ENCODE results near the gene LCE1C. TPM values are rescaled to one million over a fixed set of nuclear protein-coding genes. Genes with fewer than 3 reads are reported as not detected.
A peak's percentile ranks its signal among the peaks of the same experiment; 100 is the strongest.

Gene LCE1C, protein sequence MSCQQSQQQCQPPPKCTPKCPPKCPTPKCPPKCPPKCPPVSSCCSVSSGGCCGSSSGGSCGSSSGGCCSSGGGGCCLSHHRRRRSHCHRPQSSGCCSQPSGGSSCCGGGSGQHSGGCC
- polyA plus RNA-seq (2014; cell fraction: cytosol; rRNA removed): not detected in 2 replicates
- not detected in 2 replicates for polyA plus RNA-seq (2014; cell fraction: nucleus; rRNA removed)

DNA sequence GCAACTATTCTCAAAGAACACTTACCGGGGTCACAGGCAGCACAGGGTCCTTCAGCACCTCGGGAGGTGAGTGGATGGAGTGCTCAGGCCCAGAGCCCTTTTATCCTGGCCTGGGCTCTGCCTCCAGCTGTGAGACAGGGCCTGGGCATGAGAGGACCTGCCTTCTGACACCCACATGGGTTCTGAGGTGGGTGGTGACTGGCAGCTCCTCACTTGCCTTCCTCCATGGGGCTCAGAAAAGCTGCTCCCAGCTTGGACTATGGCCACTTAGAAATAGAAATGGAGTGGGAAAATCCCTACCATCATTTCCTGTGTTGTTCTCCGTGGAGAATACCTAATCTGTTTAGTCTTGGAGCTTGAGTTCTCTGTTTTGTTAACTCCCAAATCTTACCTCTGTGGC, at the start of gene LCE1C:
Gene LCE1C (minus strand): TSS at position 76 of the 400 bp plus-strand sequence. CDS start 1,173 bp downstream, outside the sequence.
- no peak for DNase-seq (ENCODE audit: low spot score)

DNA sequence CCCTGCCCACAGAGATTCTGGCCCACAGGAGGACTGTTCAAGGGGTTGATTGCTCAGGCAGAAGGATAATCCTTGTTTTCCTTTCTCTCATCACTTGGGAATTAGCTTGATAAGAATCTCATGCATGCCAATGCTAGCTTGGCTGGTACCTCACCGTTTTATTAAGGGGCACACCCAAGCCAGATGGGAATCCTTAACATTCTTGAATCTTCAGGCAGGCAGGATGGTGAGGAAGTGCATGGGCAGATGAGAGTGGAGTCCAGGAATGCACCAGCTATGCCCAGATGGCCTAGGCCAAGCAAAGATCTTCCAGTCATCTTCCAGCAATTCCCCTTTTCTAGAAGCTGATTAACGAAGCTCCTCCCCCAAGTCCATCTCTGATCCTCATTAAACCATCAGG, 49.2 kb upstream of the LCE1C start:
- no peak for DNase-seq (ENCODE audit: low spot score)

DNA sequence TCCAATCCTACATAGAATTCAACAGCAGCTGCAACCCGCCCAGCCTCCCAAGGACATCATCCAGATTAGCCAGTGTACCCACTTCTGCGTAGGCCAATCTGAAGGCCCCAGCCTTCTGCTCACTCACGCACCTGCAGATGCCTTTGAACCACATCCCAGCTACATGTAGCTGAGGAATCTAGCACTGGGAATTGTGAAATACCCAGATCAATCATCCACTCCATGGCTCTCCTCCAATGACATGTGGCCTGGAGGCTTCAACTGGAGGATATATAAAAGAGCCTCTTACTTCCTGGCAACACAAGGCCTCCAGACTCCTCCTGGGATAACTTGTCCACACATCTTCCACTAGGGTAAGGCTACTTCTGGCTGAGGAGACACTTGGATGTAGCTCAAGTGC, 36.1 kb upstream of the LCE1C start, which contains the start of gene LCE6A:
Gene LCE6A (plus strand): TSS at position 301 of the 400 bp plus-strand sequence. CDS start 665 bp downstream, outside the sequence.
- no peak for DNase-seq (ENCODE audit: low spot score)

DNA sequence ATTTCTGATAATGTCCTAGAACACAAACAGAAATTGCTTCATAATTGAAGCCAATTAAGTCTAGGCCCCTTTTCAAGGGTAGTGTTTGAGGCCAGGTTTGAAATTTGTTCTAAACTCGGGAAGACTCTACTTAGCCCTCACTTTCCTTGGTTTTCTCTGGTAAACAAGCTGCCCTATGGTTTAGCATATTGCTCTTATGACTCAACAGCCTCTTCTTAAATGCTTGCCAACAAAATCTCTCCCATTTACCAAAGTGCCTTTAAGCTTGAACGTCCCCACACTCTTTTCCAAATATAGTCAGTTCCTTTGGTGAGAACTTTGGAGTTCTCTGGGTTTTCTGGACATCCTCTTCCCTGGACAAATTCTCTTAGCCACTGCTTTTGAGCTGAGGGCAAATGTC, 30.4 kb upstream of the LCE1C start:
- no peak for DNase-seq (ENCODE audit: low spot score)

DNA sequence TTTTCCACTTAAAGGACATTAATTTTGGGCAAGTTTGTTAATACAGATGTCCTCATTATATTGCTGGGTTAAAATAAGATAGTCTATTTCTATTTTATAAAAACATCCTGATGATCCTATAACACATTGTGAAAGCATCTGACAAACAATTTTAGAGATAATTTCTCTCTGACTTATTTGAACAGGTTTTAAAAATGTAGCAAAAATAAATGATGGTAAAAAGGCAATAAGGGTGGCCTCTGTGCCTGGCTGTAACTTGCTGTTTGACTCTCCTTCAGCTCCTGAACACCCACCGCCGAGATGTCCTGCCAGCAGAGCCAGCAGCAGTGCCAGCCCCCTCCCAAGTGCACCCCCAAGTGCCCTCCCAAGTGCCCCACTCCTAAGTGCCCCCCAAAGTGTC, 20.7 kb upstream of the LCE1C start, which contains the start of gene LCE1A:
Gene LCE1A (plus strand): TSS at position 301 of the 400 bp plus-strand sequence. CDS start 0 bp downstream, at position 301.
- DNase-seq (ENCODE audit: low spot score): no peak

DNA sequence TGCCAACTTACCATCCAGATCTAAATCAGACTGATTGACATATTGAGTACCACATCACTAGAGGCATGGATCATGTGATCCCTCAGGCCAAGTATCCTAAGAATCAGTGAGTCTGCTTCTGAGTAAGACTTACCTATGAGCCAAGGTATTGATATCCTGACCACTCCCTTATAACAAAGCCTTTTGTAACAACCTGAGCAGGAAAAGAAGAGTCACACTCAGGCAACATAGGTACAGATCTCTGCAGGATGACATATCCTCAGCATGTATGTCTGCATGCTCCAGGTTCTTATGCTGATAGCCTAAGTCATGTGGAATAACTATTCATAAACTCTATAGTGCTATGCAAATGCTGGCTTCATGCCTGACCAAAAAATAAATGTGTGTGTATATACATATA, 18.5 kb upstream of the LCE1C start:
- DNase-seq (ENCODE audit: low spot score): no peak

DNA sequence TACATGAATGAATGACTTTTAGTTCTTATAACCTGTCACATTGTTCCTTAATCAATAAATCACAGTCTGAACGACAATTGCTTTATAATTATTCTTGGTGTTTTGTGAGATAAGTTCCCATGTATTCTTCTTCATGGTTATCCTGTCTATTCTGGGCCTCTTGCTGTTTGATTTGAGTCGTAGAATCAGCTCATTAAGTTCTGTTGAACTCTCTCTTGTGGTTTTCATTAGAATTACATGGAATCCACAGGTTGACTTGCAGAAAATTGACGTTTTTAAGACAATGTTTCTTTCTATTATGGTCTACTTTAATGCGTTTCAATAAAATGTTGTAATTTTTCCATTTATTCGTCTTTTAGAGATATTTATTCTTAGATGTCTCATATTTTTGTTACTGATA, 16.8 kb upstream of the LCE1C start:
- DNase-seq (ENCODE audit: low spot score): no peak

DNA sequence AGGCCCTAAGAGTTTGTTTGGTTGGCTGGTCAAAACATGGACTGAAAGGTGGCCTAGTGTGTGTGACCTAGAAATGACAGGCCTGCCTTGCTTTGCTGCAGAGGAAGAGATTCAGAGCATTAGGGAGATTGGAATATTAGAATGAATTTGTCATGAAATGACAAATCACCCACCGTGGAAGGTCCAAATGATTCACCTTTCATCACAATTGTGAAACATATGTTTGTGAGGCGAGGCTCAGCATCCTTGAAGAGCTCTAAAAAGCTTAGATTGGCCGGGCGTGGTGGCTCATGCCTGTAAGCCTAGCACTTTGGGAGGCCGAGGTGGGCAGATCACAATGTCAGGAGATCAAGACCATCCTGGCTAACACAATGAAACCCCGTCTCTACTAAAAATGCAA, 10.9 kb upstream of the LCE1C start:
- no peak for DNase-seq (ENCODE audit: low spot score)

DNA sequence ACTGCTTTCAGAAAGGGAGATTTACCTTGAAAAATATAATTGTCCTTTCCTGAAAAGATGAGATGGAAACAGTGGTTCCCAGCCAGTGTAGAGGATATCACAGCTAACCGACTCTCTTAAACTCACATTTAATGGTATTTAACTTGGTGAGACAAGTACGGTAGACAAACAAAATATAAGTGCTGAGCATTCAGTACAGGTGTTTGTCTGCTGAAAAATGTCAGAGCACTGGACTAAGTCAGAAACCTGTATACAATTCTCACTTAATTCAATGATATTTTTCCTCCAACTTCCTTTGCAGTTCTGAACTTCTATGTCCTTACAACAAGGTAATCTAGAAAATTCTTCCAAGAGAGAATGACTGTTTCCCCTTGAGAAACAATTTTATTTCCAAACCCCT, 5.2 kb upstream of the LCE1C start, which contains the start of gene LCE1B:
Gene LCE1B (plus strand): TSS at position 301 of the 400 bp plus-strand sequence. CDS start 476 bp downstream, outside the sequence.
- DNase-seq (ENCODE audit: low spot score): no peak

DNA sequence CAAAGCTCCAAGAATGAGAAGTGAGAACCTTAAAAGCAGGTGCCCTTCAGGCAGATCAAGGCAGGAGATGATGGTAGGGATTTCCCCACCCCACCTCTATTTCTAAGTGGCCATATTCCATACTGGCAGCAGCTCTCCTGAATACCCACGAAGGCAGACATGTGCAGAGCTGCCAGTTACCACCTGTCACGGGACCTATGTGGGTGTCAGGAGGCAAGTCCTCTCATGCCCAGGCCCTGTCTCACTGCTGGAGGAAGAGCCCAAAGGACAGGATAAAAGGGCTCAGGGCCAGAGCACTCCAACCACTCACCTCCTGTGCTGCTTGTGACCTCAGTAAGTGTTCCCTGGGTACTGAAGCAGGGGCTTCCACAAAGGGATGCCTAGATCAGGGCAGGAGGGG, 4.6 kb upstream of the LCE1C start:
- DNase-seq (ENCODE audit: low spot score): no peak

DNA sequence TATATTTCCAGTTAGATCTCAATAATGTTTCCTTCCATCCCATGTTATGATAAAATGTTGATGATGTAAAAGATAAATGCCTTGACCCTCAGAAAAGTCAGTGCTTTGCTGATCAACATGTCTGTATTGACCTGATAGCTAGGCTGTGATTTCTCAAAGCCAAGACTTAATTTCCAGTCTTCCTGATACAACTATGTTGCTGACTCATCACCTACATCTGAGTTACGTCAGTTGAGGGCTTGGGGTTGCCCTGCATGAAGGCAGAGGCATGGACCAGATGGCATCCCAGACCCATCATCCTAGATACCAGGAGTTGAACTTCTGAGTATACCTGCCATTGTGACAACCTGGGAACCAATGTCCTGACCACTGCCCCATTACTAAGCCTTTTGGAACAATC, 5.1 kb downstream of the LCE1C start:
- no peak for DNase-seq (ENCODE audit: low spot score)

DNA sequence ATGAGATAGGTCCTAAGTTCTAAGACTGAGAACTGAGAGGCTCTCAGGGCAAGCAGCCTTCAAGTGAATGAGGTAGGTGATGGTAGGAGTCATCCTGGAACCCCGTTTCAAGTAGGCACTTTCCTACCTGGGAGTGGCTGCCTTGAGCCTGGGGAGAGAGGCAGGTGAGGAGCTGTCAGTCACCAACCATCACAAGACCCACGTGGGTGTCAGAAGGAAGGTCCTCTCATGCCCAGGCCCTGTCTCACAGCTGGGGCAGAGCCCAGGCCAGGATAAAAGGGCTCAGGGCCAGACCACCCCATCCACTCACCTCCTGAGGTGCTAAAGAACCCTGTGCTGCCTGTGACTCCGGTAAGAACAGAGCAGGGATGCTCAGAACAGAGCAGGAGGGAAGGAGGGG, 10.0 kb downstream of the LCE1C start, which contains the start of gene LCE1D:
Gene LCE1D (plus strand): TSS at position 301 of the 400 bp plus-strand sequence. CDS start 1,074 bp downstream, outside the sequence.
- no peak for DNase-seq (ENCODE audit: low spot score)

DNA sequence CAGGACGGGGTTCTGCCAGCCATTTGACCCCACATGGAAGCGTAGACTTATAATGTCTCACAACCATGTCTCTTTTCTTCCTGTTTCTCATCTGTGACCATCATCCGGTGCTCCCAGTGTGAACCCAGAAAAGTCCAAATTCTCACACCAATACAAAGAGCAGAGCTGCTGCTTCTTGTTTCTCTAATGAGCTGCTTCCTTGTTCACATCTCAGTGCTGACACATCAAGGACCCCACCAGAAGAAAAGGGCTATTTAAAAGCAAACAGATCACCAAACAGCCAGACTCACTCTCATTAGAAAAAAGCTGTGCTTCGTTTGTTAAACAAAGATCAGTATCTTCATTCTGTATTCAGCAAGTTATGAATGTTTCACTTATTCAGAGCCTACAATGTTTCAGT, 10.8 kb downstream of the LCE1C start:
- DNase-seq (ENCODE audit: low spot score): no peak

DNA sequence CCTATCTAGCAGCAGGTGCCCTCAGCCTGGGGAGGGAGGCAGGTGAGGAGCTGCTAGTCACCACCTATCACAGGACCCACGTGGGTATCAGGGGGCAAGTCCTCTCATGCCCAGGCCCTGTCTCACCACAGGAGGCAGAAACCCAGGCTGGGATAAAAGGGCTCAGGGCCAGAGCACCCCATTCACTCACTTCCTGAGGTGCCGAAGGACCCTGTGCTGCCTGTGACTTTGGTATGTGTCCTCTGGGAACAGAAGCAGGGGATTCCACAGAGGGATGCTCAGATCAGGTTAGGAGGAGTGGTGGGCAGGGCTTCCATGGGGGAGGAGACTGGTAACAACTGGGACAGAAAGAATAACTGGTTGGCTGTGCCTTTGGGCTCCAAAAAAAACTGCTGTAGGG, 20.4 kb downstream of the LCE1C start, which contains the start of gene LCE1E:
Gene LCE1E (plus strand): TSS at position 181 of the 400 bp plus-strand sequence. CDS start 1,043 bp downstream, outside the sequence.
- DNase-seq (ENCODE audit: low spot score): no peak

DNA sequence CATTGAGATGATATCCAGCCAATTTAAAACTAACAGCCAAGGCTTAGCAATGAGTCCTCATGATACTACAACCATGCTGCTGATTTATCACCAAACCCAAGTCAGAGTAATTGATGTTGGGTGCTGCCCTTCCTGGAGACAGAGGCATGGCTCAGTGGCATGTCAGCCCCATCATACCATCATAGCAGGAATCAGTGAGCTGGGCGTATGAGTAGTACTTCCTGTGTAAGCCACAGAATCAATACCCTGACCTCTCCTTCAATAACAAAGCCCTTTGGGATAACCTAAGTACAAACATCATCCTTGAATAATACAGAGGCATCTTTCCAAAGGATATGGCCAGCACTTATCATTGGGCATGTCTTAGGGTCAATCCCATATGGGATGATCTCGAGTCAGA, 23.4 kb downstream of the LCE1C start:
- DNase-seq (ENCODE audit: low spot score): no peak

DNA sequence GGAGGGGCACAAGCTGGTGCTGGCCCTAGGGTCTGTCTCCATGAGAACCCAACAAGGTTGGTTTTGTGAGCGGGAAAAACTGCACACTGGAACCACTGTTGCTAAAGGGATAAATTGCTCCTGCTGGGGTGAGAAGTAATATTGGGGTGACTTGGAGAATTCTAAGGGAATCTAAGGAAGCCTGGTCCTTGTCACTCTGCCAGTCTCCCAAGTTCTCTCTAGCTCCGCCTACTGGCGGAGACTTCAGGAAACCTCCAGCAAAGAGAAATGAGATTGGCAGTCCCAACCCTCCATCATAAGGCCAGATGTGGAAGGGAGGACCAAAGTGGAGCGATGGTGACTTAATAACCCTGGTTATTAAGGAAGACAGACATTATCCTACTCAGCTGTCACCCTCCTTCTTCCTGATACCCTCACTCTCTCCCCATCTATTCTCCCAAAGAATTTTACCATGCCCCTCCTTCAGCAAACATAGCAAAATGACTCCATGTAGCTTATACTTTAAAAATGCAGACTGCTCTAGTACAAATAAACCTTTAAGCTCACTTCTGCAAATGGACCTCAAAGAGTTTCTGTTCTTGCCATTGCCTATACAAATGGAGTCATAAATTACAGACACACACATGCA, 28.8 kb downstream of the LCE1C start:
- peak; percentile 33 for DNase-seq (ENCODE audit: low spot score)

DNA sequence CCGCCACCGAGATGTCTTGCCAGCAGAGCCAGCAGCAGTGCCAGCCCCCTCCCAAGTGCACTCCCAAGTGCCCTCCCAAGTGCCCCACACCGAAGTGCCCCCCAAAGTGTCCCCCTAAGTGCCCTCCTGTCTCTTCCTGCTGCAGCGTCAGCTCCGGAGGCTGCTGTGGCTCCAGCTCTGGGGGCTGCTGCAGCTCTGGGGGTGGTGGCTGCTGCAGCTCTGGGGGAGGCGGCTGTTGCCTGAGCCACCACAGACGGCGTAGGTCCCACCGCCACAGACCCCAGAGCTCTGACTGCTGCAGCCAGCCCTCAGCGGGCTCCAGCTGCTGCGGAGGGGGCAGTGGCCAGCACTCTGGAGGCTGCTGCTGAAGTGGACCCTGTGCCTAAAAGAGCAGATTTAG, 30.1 kb downstream of the LCE1C start:
- DNase-seq (ENCODE audit: low spot score): no peak

DNA sequence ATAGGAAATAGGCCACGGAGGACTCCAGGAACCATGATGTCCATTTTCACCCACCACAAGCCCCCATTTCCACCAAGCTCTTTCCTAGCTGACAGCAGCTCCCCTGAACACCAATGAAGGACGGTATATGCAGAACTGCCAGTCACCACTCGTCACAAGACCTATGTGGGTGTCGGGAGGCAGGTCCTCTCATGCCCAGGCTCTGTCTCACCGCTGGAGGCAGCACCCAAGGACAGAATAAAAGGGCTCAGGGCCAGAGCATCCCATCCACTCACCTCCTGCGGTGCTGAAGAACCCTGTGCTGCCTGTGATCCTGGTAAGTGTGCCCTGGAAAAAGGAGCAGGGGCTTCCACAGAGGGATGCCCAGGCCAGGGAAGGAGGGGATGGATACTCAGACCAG, 31.6 kb downstream of the LCE1C start, which contains the start of gene LCE1F:
Gene LCE1F (plus strand): TSS at position 266 of the 400 bp plus-strand sequence. CDS start 1,232 bp downstream, outside the sequence.
- no peak for DNase-seq (ENCODE audit: low spot score)

DNA sequence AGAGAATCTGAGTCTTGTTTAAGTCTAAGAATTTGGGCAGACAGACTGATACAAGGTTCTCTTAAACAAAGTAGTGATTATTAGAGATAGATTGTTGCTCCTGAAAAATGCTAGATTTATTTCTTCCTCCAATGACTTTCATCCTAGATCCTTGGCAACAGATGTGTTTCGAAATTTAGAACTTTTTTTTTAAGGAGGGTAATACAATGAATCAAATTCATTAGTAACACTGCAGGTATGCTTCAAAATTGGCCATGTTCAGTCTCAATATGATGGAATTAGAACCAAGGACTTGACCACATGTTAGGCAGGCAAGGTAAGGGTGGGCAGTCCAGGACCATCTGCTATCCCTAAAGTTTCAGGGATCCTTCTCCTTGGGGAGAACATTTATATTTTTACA, 36.0 kb downstream of the LCE1C start:
- no peak for DNase-seq (ENCODE audit: low spot score)

DNA sequence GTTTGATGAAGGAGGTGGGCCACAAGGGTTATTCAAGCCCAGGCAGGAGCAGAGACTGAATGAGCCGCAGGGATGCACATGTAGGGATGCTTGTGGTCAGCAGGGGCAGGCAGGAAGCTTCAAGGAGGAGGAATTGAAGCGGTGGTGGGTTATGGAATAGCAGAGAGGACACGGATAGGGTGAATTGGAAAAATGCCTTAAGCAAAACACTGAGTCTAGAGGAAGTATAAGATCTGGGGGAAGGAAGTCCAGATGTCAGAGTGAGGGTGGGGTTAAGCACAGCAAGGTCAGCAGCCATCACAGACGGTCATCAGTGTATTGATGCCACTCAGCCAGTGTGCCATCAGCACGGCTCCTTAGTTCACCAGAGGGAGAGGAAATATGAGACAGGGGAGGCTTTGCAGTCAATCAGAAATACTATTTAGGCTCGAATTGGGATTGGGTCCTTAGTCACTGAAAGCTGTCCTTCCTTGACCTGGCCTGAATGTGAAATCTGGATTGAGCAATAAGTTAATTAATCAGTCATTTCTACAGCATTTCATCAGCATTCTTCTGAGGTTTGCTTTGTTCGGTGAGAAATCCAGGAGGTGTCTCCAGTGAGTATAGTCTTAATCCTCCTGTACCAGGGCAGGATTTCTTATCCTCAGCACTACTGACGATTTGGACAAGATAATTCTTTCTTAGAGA, 37.5 kb downstream of the LCE1C start:
- DNase-seq (ENCODE audit: low spot score): no peak

DNA sequence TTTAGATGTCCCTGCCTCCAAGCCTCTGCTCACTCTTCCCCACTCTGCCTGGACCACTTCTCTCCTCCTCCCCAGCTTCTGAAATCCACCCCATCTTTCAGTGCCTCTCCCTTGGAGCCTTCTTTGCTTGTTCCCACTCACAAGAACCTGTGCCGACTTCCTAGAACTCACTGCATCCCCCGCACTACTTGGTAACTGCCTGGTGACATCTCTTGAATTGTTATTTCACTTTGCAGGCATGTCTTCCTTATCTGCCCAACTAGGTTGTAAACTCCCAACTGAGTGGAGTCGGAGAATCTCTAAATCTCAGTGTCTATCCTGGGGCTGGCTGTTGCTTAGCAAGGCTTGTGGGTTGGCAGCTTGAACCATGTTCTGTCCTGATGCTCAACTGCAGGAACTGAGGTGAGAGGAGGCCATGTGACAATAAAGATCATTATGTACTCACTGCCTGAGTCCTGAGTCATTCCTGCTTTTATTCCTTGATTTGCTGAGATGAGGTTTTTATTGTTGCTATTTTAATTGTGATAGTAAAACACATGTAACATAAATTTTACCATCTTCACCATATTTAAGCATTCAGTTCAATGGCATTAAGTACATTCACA, 44.7 kb downstream of the LCE1C start:
- DNase-seq (ENCODE audit: low spot score): no peak

All from SK-N-DZ (cell line).